Activated CD8-positive, alpha-beta memory T cell treated with anti-CD3 and anti-CD28 coated beads, Interleukin-2, amount 50 U/mL, for 48 hours (primary cell): ENCODE measurements around the gene CXCR4.

ENCODE experiments used
- DNase-seq: peaks from one replicate; pipeline ENCODE4 v3.0.0-alpha.2; 2020

CXCR4 gene

GRCh38 chr2:136070913-136071312, 47.0 kb downstream of the CXCR4 start:
- no peak for DNase-seq

GRCh38 chr2:136069773-136070172, 48.2 kb downstream of the CXCR4 start:
- DNase-seq = no peak

GRCh38 chr2:136068581-136069227, 49.2 kb downstream of the CXCR4 start:
- no peak for DNase-seq

GRCh38 chr2:136067897-136068580, 49.9 kb downstream of the CXCR4 start:
- no peak for DNase-seq

- no peak for DNase-seq
Measured at GRCh38 chr2:136067459-136067858, 50.5 kb downstream of the CXCR4 start.

- DNase-seq = no peak
Measured at GRCh38 chr2:136065907-136066306, 52.0 kb downstream of the CXCR4 start.

GRCh38 chr2:136065384-136065783, 52.6 kb downstream of the CXCR4 start:
- DNase-seq = no peak
